Cortex of kidney (tissue), 1 donor: ENCODE measurements around the gene IKBKG.
"Not testable (repeated sequence)": the region's sequence is repeated elsewhere in the genome, so short reads cannot be mapped to it uniquely, and the experiment has no call there.

Source experiments
- DNase-seq: peaks from one replicate; lab custom pipeline; 2025; lab: John Stamatoyannopoulos, UW

The IKBKG gene, protein sequence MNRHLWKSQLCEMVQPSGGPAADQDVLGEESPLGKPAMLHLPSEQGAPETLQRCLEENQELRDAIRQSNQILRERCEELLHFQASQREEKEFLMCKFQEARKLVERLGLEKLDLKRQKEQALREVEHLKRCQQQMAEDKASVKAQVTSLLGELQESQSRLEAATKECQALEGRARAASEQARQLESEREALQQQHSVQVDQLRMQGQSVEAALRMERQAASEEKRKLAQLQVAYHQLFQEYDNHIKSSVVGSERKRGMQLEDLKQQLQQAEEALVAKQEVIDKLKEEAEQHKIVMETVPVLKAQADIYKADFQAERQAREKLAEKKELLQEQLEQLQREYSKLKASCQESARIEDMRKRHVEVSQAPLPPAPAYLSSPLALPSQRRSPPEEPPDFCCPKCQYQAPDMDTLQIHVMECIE

DNA sequence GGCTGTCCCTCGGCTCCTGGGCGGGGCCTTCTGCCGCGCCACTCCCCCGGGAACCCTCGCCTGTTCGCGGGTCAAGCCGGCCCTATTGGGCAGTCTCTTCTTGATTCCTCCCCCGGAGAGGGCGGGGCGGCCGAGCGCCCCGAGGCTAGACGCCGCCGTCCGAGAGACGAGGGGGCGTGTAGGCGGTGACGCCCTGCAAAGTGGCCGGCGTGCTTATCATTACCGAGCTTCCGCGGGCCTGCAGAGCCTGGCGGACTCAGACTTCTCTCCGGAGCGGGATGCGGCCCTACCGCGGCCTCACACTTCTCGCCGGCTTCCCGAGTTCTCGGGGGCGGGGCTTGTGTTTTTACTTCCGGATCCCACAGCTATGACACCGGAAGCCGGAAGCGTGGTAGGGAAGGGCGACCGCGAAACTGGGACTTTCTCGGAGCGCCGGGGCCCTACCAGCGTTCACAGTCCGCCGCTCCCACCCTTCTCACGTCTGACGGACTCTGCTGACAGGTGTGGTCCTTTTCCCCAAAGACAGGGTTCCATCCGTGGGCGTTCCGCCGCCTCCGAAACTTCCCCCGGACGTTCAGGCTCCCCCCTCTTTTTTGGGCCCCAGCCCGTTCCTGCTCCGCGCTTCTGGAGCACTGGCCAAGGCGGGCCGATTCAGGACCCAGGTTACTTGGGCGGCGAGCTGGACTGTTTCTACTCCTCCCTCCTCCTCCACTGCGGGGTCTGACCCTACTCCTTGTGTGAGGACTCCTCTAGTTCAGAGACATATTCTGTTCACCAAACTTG, at the start of gene IKBKG:
IKBKG (plus strand) TSS at position 376 of the 783 bp plus-strand sequence. CDS start 4,383 bp downstream, outside the sequence.
- DNase-seq, result peak; percentile 31

DNA sequence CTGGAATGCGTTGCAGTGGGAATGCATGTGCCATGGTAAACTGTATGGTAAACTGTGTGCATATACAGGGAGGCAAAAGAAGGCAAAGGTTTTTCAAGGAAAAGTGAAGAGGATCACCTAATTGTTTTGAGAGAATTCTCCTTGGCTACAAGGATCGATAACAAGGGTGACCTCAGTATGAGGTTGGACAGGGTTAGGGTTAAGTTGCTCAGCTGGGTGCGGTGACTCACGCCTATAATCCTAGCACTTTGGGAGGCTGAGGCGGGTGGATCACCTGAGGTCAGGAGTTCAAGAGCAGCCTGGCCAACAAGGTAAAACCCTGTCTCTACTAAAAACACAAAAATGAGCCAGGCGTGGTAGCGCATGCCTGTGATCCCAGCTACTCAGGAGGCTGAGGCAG, 46.0 kb upstream of the IKBKG start:
- not testable (repeated sequence) for DNase-seq

DNA sequence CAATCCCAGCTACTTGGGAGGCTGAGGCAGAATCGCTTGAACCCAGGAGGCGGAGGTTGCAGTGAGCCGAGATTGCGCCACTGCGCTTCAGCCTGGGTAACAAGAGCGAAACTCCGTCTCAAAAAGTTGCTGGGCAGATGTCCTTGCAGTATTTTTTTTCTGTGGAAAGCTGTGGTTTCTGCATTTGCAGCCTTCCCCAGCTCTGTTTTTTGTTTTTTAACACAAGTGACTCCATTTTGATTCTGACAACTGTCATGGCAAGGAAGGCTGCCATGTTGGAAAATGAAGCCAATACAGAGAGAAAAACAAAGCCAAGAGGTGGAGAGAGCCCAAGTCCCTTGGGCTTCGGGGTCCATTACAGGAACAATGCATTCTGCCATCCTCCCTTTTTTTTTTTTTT, 45.3 kb upstream of the IKBKG start:
- DNase-seq, result no peak

DNA sequence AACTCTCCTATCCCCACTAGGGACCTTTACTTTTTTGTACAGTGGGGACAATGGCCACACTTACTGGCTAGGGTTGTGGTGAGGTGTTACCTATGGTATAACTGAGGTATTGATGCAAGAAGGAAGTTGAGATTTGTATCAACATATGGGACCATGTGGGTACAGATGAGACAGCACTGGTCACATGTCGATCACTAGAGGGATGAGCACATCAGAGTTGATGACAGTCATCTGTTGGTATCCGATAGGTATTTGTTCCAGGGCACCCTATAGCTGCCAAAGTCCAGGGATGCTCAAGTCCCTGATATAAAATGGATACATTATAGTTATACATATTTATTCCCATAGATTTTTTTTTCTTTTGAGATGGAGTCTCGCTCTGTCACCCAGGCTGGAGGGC, 44.4 kb upstream of the IKBKG start:
- DNase-seq, result no peak

DNA sequence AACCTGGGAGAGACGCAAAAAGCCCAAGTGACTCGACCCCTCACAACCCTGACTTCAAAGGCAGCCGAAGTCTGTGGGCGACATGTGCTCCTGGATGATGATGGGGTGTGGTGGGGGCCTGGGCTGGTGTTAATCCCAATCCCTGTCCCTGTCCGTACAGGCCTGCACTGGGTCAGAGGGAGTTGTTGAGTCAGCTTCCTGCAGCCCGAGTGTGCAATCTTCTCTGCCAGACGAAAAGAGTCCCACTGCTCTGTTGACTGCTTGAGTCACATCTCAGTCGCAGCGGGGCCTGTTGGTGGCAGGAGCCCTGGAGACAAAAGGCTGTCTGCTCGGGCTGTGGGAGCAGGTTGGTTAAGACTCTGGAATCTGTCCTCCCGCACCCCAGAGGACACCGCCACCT, 41.7 kb upstream of the IKBKG start:
- DNase-seq, result no peak

DNA sequence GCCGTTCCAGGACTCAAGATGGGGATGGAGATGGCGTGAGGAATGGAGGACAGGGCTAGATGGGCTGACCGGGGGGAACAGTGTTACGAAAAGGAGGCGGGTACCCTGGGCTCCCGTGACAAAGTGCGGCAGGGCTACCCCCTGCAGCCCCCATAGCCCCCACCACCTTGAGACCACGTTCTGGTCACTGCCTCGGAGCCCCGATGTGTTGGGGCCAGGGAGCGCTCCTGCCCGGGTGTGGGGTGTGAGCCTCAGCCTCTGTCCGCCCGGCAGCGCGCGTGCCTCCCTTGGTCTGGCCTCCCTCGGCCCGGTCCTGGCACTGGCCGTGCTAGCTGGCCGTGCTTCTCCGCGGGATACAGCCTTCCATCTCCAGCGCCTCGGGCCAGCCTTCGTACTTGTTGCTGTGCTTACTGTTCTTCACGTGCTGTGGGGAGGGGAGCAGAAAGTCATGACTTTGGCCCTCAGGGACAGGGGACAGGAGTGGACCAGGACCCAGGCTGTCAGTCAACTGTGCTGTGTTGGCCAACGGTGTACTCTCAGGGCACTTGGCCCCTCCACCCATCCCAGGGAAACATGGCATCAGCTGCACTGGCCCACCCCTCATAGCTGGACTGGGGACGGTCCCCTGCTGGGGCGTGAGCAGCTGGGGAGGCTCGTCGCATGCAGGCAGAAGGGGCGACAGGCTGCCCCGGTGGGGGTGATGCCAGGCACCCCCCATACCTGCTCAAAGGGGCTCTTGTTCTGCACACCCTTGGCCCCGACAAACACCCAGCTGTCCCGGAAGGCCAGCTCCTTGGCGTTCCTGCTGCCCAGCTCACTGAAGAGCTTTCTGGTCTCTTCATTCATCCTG, 40.7 kb upstream of the IKBKG start:
- no peak for DNase-seq

DNA sequence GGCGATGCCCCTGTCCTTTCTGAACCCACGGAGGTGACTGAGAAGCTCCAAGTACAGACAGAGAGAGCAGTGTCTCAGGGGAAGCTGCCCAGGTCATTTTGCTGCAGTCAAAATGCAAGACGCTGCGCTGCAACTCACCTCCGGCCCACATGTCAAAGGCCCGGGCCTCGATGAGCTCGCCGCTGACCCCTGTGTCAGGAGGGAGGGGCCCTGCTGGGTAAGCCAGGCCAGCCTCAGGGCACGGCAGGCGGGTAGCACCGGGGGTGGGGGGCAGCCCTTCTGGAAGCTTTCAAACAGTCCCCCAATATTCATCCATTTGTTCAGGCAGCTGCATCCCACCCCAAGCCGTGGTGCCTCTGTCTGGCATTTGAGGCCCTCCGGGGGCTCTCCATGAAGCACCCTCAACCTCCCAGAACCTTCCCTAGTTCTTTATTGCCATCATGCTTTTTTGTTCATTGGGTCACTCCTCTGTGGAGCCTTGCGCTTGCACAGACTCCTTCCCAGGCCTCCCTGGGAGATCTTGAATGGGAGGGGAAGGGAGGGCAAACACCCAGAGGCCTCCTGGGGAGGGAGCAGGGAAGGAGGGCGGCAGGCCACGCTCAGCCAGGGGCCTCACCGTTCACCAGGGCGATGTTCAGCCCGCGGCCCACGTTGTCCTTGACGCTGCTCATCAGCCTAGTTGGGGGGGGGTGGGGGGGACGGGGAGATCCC, 39.6 kb upstream of the IKBKG start:
- DNase-seq, result no peak

GRCh38 chrX:154508384-154508745, 39.1 kb upstream of the IKBKG start:
- DNase-seq, result no peak

DNA sequence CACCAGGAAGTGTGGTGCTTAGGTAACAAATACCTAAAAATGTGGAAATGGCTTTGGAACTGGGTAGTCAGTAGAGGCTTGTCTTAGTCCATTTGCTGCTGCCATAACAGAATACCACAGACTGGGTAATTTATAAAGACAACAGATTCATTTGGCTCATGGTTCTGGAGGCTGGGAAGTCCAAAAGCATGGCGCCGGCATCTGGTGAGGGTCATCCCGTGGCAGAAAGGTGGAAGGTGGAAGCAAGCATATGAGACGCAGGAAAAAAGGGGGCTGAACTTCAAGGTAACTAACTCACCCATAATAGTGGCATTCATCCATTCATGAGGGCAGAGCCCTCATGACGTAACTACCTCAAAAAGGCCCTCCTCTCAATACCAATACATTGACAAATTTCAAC, 38.0 kb upstream of the IKBKG start:
- no peak for DNase-seq

DNA sequence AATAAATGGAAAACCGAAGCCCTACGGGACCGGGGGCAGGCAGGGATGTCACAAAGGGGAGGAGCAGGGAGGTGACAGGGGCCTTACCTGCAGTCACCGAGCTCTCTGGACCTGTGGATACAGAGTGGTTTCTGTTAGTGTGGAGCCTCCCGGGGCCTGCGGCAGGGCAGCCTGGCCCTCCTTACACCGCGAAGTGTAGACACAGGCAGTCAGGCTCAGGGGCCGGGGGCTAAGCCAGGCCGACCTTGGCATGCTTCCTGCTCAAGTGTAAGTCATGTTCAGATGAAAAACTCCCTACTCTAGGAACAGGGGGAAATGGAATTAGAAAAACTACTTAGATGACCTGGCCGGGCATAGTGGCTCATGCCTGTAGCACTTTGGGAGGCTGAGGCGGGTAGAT, 35.7 kb upstream of the IKBKG start:
- no peak for DNase-seq

DNA sequence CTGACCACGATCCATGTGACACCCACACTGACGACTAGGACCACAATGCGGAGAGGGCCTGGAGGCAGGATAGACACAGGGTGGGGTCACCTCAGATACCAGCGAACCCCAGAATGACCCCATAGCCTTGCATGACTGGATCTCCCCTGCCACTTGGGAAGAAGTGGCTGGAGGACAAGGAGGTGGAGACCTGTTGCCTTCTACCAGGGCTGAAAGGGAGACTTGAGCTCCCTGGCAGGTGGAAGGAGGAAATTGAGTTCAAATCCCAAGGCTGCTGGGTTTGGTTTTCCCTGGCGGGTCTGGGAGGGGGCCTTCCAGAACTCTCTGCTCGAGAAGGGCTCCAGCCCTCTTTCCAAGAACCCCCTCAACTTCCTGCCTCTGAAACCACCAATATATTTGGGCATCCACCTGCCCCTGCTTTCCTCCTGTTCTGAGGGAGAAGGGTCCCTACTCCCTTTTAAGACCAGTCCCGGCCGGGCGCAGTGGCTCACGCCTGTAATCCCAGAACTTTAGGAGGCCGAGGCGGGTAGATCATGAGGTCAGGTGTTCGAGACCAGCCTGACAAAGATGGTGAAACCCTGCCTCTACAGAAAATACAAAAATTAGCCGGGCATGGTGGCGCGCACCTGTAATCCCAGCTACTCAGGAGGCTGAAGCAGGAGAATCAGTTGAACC, 34.4 kb upstream of the IKBKG start:
- no peak for DNase-seq

GRCh38 chrX:154513716-154514115, 33.7 kb upstream of the IKBKG start:
- no peak for DNase-seq

- no peak for DNase-seq
Observed at GRCh38 chrX:154515090-154515965, 32.1 kb upstream of the IKBKG start.

GRCh38 chrX:154515966-154516655, 31.3 kb upstream of the IKBKG start, which contains the start of gene FAM3A:
Gene FAM3A (minus strand): TSS chrX:154516232. CDS start chrX:154515772, 460 bp downstream.
- DNase-seq, result no peak

GRCh38 chrX:154516656-154517100, 30.7 kb upstream of the IKBKG start:
- no peak for DNase-seq

- DNase-seq, result no peak
Observed at GRCh38 chrX:154517101-154517781, 30.2 kb upstream of the IKBKG start.

GRCh38 chrX:154519389-154519788, 28.0 kb upstream of the IKBKG start:
- no peak for DNase-seq

- no peak for DNase-seq
Observed at GRCh38 chrX:154525606-154526490, 21.6 kb upstream of the IKBKG start.
